Lower leg skin (tissue), 4 donors: ENCODE measurements around the gene NSG1. TPM values are rescaled to one million over a fixed set of nuclear protein-coding genes. Genes with fewer than 3 reads are reported as not detected.

Experiments used
- DNase-seq, 2 donors: peaks; one replicate each; pipeline ENCODE4 v3.0.0-alpha.2; 2019; ENCODE audit warnings: low spot score in 2 of 2
- H3K4me3 ChIP-seq: fragments of 200-600 bp; sonication (generic); 2 replicates; pipeline ENCODE4 v1.5.1; 2017; ENCODE audit warnings: mild to moderate bottlenecking, low read depth; ENCODE audit not compliant: poor library complexity, severe bottlenecking
- CTCF ChIP-seq, 3 donors: fragments of 450-650 bp; IDR thresholded peaks; one replicate each; pipeline ENCODE4 v1.5.1; 2016; ENCODE audit warnings: antibody characterized with exemption in 3 of 3, mild to moderate bottlenecking in 3 of 3, moderate library complexity in 2 of 3
- POLR2A ChIP-seq, 2 donors: fragments of 450-650 bp; IDR thresholded peaks; one replicate each; pipeline ENCODE4 v1.6.1; 2016 to 2017; ENCODE audit warnings: antibody characterized with exemption in 2 of 2, mild to moderate bottlenecking in 1 of 2, moderate library complexity in 1 of 2
- WGBS, 2 donors: methylation state at CpG; one replicate each; pipeline ENCODE4 v1.1.5; 2018; 5-methylcytosine and 5-hydroxymethylcytosine counted together
- intact Hi-C: fragments of 100-400 bp; cut with DNase I; formaldehyde crosslinking; loops from one replicate; pipeline ENCODE4 v1.15.0; 2023; ENCODE audit warnings: low total_unique reads
- total RNA-seq, 4 donors: library from RNA; depleted of rRNA; stranded (reverse); fragments of >200 nt; gene quantifications; one replicate each; pipeline ENCODE4 v1.1.0, GENCODE V29; 2016

NSG1 gene
- total RNA-seq, 4 donors from 2014 or later = 109 to 158 (median 139) TPM

GRCh38 chr4:4408576-4409335, 21.9 kb downstream of the NSG1 start:
- no peak overlapping the region for H3K4me3 ChIP-seq
- intact Hi-C loops = no loop called here
- WGBS, 2 donors = 62 to 66% methylated on average over 21 to 23 of the region's 23 CpGs
- no peak for DNase-seq
- TF ChIP-seq CTCF (IDR thresholded peaks at IDR 0.05) (no peak), POLR2A (IDR thresholded peaks at IDR 0.05) (no peak)

GRCh38 chr4:4409416-4410115, 22.7 kb downstream of the NSG1 start:
- intact Hi-C loops = no loop called here
- WGBS, 2 donors = 77 to 85% methylated on average over 23 of the region's 23 CpGs
- H3K4me3 ChIP-seq = no peak overlapping the region
- no peak for DNase-seq
- no peak for TF ChIP-seq POLR2A (IDR thresholded peaks at IDR 0.05)
- TF ChIP-seq CTCF (IDR thresholded peaks at IDR 0.05) = no peak

GRCh38 chr4:4410271-4410670, 23.4 kb downstream of the NSG1 start:
- no peak for DNase-seq
- 83 to 88% methylated on average over 15 of the region's 15 CpGs for WGBS, 2 donors
- no peak overlapping the region for H3K4me3 ChIP-seq
- intact Hi-C loops = no loop called here
- no peak for TF ChIP-seq CTCF (IDR thresholded peaks at IDR 0.05)
- no peak for TF ChIP-seq POLR2A (IDR thresholded peaks at IDR 0.05)

GRCh38 chr4:4411906-4412305, 25.0 kb downstream of the NSG1 start:
- DNase-seq = no peak
- 89% methylated on average over 15 of the region's 15 CpGs for whole genome bisulfite sequencing, 2 donors
- H3K4me3 ChIP-seq = no peak overlapping the region
- TF ChIP-seq CTCF (IDR thresholded peaks at IDR 0.05) (no peak), POLR2A (IDR thresholded peaks at IDR 0.05) (no peak)
- intact Hi-C loops = no loop called here

GRCh38 chr4:4412641-4413372, 25.9 kb downstream of the NSG1 start:
- no peak for DNase-seq
- TF ChIP-seq POLR2A (IDR thresholded peaks at IDR 0.05) (no peak), CTCF (IDR thresholded peaks at IDR 0.05) (no peak)
- WGBS, 2 donors = 74% methylated on average over 19 of the region's 19 CpGs
- intact Hi-C loops = no loop called here
- H3K4me3 ChIP-seq = no peak overlapping the region
